Measurements from ENCODE around the gene TMEM203. TPM values are rescaled to one million over a fixed set of nuclear protein-coding genes. Genes with fewer than 3 reads are reported as not detected.

TMEM203 gene
- polyA plus RNA-seq, 1 donor (not counting 4 experiments of a cell fraction or from before 2014, with no cell fraction given), result 29.2 TPM

- no peaks in the 10 kb centered on the region for H3K9me3 ChIP-seq (ENCODE audit: control insufficient read depth, low read depth, low read length)
- no peaks in the 10 kb centered on the region for H3K27me3 ChIP-seq (ENCODE audit: control insufficient read depth, extremely low read depth, insufficient read depth, low read length)
- H3K4me3 ChIP-seq (ENCODE audit: control insufficient read depth in 2 of 3, extremely low read depth in 1 of 3, insufficient read depth in 2 of 3, low read depth in 1 of 3, low read length in 3 of 3), result no peak overlapping the region
- no peak overlapping the region for H3K27ac ChIP-seq (ENCODE audit: control insufficient read depth, insufficient read depth, low read length)
- no peaks in the 10 kb centered on the region for H3K79me2 ChIP-seq (ENCODE audit: control insufficient read depth, insufficient read depth, low read length)
- no peaks in the 10 kb centered on the region for H3K9me1 ChIP-seq (ENCODE audit: control insufficient read depth, extremely low read depth, insufficient read depth, low read length)
- H3K4me1 ChIP-seq (ENCODE audit: control insufficient read depth, extremely low read depth, insufficient read depth, low read length), result peaks cover 26% of the 10 kb centered on the region
- H3K4me2 ChIP-seq (ENCODE audit: control insufficient read depth, extremely low read depth, insufficient read depth, low read depth, low read length), result peak overlapping the region; percentile 79
- FAIRE-seq, result no peak
- DNase-seq (ENCODE audit: low read depth, low spot score), result no peak
- peaks cover 3 to 13% of the 10 kb centered on the region in 2 experiments for H3K36me3 ChIP-seq (ENCODE audit: control insufficient read depth in 2 of 2, extremely low read depth in 1 of 2, insufficient read depth in 2 of 2, low read length in 2 of 2)
- H4K20me1 ChIP-seq (ENCODE audit: control insufficient read depth, extremely low read depth, insufficient read depth, low read length), result no peaks in the 10 kb centered on the region
- no peak overlapping the region for H3K9ac ChIP-seq (ENCODE audit: control insufficient read depth, extremely low read depth, insufficient read depth, low read length)
- dilution Hi-C loops (cut with MboI; ENCODE audit: extremely low pct_ligation_motif_present, low sequenced_read_pairs), result no loop called here
- no peak overlapping the region for H2AFZ ChIP-seq (ENCODE audit: control insufficient read depth, low read length)
- TF ChIP-seq EZH2 (IDR thresholded peaks at IDR 0.05; ENCODE audit: low read length) (no peak), CTCF (optimal IDR thresholded peaks at IDR 0.05 in 1 of 3, IDR thresholded peaks at IDR 0.05 in 1 of 3, conservative IDR thresholded peaks at IDR 0.05 in 1 of 3; ENCODE audit: extremely low read depth in 1 of 3, insufficient read depth in 2 of 3, low read length in 3 of 3) (no peak)
Measured at GRCh38 chr9:137218212-137218753, 12.8 kb upstream of the TMEM203 start.

- DNase-seq (ENCODE audit: low read depth, low spot score) (no peak), FAIRE-seq (peak; percentile 89)
- no peaks in the 10 kb centered on the region for H4K20me1 ChIP-seq (ENCODE audit: control insufficient read depth, extremely low read depth, insufficient read depth, low read length)
- H3K4me1 ChIP-seq (ENCODE audit: control insufficient read depth, extremely low read depth, insufficient read depth, low read length), result peaks cover 20% of the 10 kb centered on the region
- H3K4me3 ChIP-seq (ENCODE audit: control insufficient read depth in 2 of 3, extremely low read depth in 1 of 3, insufficient read depth in 2 of 3, low read depth in 1 of 3, low read length in 3 of 3), result peak overlapping the region; percentile 40 to 54 (median 44)
- no peaks in the 10 kb centered on the region for H3K27me3 ChIP-seq (ENCODE audit: control insufficient read depth, extremely low read depth, insufficient read depth, low read length)
- peaks cover 3 to 17% of the 10 kb centered on the region in 2 experiments for H3K36me3 ChIP-seq (ENCODE audit: control insufficient read depth in 2 of 2, extremely low read depth in 1 of 2, insufficient read depth in 2 of 2, low read length in 2 of 2)
- H2AFZ ChIP-seq (ENCODE audit: control insufficient read depth, low read length), result peak overlapping the region; percentile 30
- H3K9ac ChIP-seq (ENCODE audit: control insufficient read depth, extremely low read depth, insufficient read depth, low read length), result peak overlapping the region; percentile 41
- no peaks in the 10 kb centered on the region for H3K9me3 ChIP-seq (ENCODE audit: control insufficient read depth, low read depth, low read length)
- no peaks in the 10 kb centered on the region for H3K79me2 ChIP-seq (ENCODE audit: control insufficient read depth, insufficient read depth, low read length)
- H3K4me2 ChIP-seq (ENCODE audit: control insufficient read depth, extremely low read depth, insufficient read depth, low read depth, low read length), result peak overlapping the region; percentile 79
- H3K9me1 ChIP-seq (ENCODE audit: control insufficient read depth, extremely low read depth, insufficient read depth, low read length), result no peaks in the 10 kb centered on the region
- H3K27ac ChIP-seq (ENCODE audit: control insufficient read depth, insufficient read depth, low read length), result no peak overlapping the region
- TF ChIP-seq EZH2 (IDR thresholded peaks at IDR 0.05; ENCODE audit: low read length) (no peak), CTCF (optimal IDR thresholded peaks at IDR 0.05 in 1 of 3, IDR thresholded peaks at IDR 0.05 in 1 of 3, conservative IDR thresholded peaks at IDR 0.05 in 1 of 3; ENCODE audit: extremely low read depth in 1 of 3, insufficient read depth in 2 of 3, low read length in 3 of 3) (peak in 1 of 3 experiments; percentile 18)
- dilution Hi-C loops (cut with MboI; ENCODE audit: extremely low pct_ligation_motif_present, low sequenced_read_pairs), result no loop called here
Measured at GRCh38 chr9:137217276-137218211, 12.1 kb upstream of the TMEM203 start.

All from keratinocyte (primary cell).